AG04449 (cell line): ENCODE data around the gene NME3.

Experiments
- CTCF ChIA-PET: fragments of 350-600 bp; formaldehyde crosslinking; extraction: SDS; loops from one replicate; lab custom pipeline; 2021; ENCODE audit warnings: antibody characterized with exemption; lab: Yijun Ruan, JAX
- POLR2A ChIA-PET: fragments of 400-600, 350-600 bp; formaldehyde crosslinking; extraction: SDS; loops from one replicate; lab custom pipeline; 2020; ENCODE audit warnings: antibody characterized with exemption, inconsistent platforms; lab: Yijun Ruan, JAX
- DNase-seq: peaks from one replicate; pipeline ENCODE4 v3.0.0-alpha.2; 2010; ENCODE audit warnings: low read depth, low spot score
- H3K4me3 ChIP-seq: 2 replicates; pipeline ENCODE4 v1.5.1; 2011; ENCODE audit warnings: low read depth, mild to moderate bottlenecking, control low read depth, low read length
- CTCF ChIP-seq: IDR thresholded peaks from one replicate; pipeline ENCODE4 v1.5.1; 2011; ENCODE audit warnings: mild to moderate bottlenecking, moderate library complexity, low read length, control low read depth, inconsistent platforms; ENCODE audit not compliant: insufficient read depth; ENCODE audit errors: missing control alignments

The NME3 gene

GRCh38 chr16:1790611-1791255 lies 19.4 kb upstream of the NME3 start:
- no peak for TF ChIP-seq CTCF
- no peak for DNase-seq
- ChIA-PET CTCF (no interaction called here), POLR2A (interaction anchor here (2.2 kb wide), 1 partner anchor 8 kb away, joined by 9 read pairs; the partner anchor contains the start of genes NUBP2 and SPSB3)
- no peak overlapping the region for H3K4me3 ChIP-seq

- POLR2A ChIA-PET: interaction anchor here (2.2 kb wide), 1 partner anchor 7 kb away, joined by 9 read pairs; the partner anchor contains the start of genes NUBP2 and SPSB3
- CTCF ChIA-PET: no interaction called here
These were observed 18.9 kb upstream of the NME3 start for GRCh38 chr16:1790261-1790610.

GRCh38 chr16:1789643-1790045 lies 18.3 kb upstream of the NME3 start:
- no peak for TF ChIP-seq CTCF
- ChIA-PET CTCF (no interaction called here), POLR2A (no interaction called here)
- H3K4me3 ChIP-seq: no peak overlapping the region
- no peak for DNase-seq

More at GRCh38 chr16:1790261-1790610, 18.9 kb upstream of the NME3 start:
- H3K4me3 ChIP-seq: no peak overlapping the region
- TF ChIP-seq CTCF: no peak
- no peak for DNase-seq

- H3K4me3 ChIP-seq: no peak overlapping the region
- CTCF ChIA-PET: no interaction called here
- no peak for DNase-seq
- POLR2A ChIA-PET: no interaction called here
- no peak for TF ChIP-seq CTCF
These were observed 17.4 kb upstream of the NME3 start for GRCh38 chr16:1788708-1789100.

GRCh38 chr16:1788095-1788707 lies 16.9 kb upstream of the NME3 start:
- no peak overlapping the region for H3K4me3 ChIP-seq
- DNase-seq: no peak
- POLR2A ChIA-PET: no interaction called here
- CTCF ChIA-PET: no interaction called here
- TF ChIP-seq CTCF: no peak

GRCh38 chr16:1787322-1788094 lies 16.2 kb upstream of the NME3 start:
- POLR2A ChIA-PET: no interaction called here
- no peak for TF ChIP-seq CTCF
- no peak for DNase-seq
- CTCF ChIA-PET: no interaction called here
- no peak overlapping the region for H3K4me3 ChIP-seq
